ENCODE measurements around the gene KCNMB4.

- TF ChIP-seq, protein P1, sequence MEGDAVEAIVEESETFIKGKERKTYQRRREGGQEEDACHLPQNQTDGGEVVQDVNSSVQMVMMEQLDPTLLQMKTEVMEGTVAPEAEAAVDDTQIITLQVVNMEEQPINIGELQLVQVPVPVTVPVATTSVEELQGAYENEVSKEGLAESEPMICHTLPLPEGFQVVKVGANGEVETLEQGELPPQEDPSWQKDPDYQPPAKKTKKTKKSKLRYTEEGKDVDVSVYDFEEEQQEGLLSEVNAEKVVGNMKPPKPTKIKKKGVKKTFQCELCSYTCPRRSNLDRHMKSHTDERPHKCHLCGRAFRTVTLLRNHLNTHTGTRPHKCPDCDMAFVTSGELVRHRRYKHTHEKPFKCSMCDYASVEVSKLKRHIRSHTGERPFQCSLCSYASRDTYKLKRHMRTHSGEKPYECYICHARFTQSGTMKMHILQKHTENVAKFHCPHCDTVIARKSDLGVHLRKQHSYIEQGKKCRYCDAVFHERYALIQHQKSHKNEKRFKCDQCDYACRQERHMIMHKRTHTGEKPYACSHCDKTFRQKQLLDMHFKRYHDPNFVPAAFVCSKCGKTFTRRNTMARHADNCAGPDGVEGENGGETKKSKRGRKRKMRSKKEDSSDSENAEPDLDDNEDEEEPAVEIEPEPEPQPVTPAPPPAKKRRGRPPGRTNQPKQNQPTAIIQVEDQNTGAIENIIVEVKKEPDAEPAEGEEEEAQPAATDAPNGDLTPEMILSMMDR (IDR thresholded peaks at IDR 0.05), result no peak
- TF ChIP-seq POLR2A (IDR thresholded peaks at IDR 0.05), result no peak
Observed at GRCh38 chr12:70418101-70418500, 52.0 kb downstream of the KCNMB4 start.
